Left renal pelvis (tissue), 4 donors: Measurements from ENCODE around the gene HS6ST1. TPM values are rescaled to one million over a fixed set of nuclear protein-coding genes. Genes with fewer than 3 reads are reported as not detected.
"Not testable (repeated sequence)": the region's sequence is repeated elsewhere in the genome, so short reads cannot be mapped to it uniquely, and the experiment has no call there.

Experiments
- DNase-seq, 4 donors: peaks; one replicate each; pipeline ENCODE4 v3.0.0-alpha.2; 2013; ENCODE audit warnings: low read depth in 4 of 4, low spot score in 3 of 4
- polyA plus RNA-seq, 4 donors: library from polyadenylated mRNA; unstranded; fragments of 120-200 nt; gene quantifications; one replicate each; pipeline ENCODE4 v1.2.1, GENCODE V29; 2013; ENCODE audit not compliant: insufficient read length in 4 of 4

HS6ST1 gene
- polyA plus RNA-seq, 4 donors: 51.6 to 108 (median 77.2) TPM

GRCh38 chr2:128322715-128323554, 4.3 kb upstream of the HS6ST1 start:
- no peak for DNase-seq

GRCh38 chr2:128321784-128322714, 3.4 kb upstream of the HS6ST1 start:
- peak in 3 of 4 donors; percentile 72 to 80 (median 75) for DNase-seq

- DNase-seq: no peak
Measured at GRCh38 chr2:128320906-128321771, 2.5 kb upstream of the HS6ST1 start.

GRCh38 chr2:128320192-128320905, 1.7 kb upstream of the HS6ST1 start:
- no peak for DNase-seq

GRCh38 chr2:128319631-128320191, 1.0 kb upstream of the HS6ST1 start:
- DNase-seq: no peak

GRCh38 chr2:128318245-128318644, 423 bp downstream of the HS6ST1 start:
- not testable (repeated sequence) for DNase-seq

- DNase-seq: not testable (repeated sequence)
Measured at GRCh38 chr2:128317899-128318225, 806 bp downstream of the HS6ST1 start.

- no peak for DNase-seq
Measured at GRCh38 chr2:128317181-128317898, 1.3 kb downstream of the HS6ST1 start.

GRCh38 chr2:128316777-128317180, 1.9 kb downstream of the HS6ST1 start:
- no peak for DNase-seq

GRCh38 chr2:128315829-128316776, 2.6 kb downstream of the HS6ST1 start:
- no peak for DNase-seq

GRCh38 chr2:128315122-128315828, 3.4 kb downstream of the HS6ST1 start:
- DNase-seq: no peak

- DNase-seq: no peak
Measured at GRCh38 chr2:128314348-128315121, 4.1 kb downstream of the HS6ST1 start.

GRCh38 chr2:128313931-128314347, 4.7 kb downstream of the HS6ST1 start:
- no peak for DNase-seq

- no peak for DNase-seq
Measured at GRCh38 chr2:128313091-128313836, 5.4 kb downstream of the HS6ST1 start.

GRCh38 chr2:128312411-128312810, 6.3 kb downstream of the HS6ST1 start:
- DNase-seq: no peak
